Thymus (tissue), 11 donors: ENCODE results near the gene USP46. TPM values are rescaled to one million over a fixed set of nuclear protein-coding genes. Genes with fewer than 3 reads are reported as not detected.

ENCODE experiments used
- DNase-seq, 9 donors: peaks; one replicate each; pipeline ENCODE4 v3.0.0-alpha.2; 2013; ENCODE audit warnings: low spot score in 9 of 9, low read depth in 6 of 9, missing footprints in 1 of 9
- H3K27ac ChIP-seq, 2 donors: one replicate each; pipeline ENCODE4 v1.5.1; 2013; ENCODE audit warnings: control low read depth in 1 of 2, low read depth in 1 of 2, low read length in 1 of 2, mild to moderate bottlenecking in 1 of 2, moderate library complexity in 1 of 2
- H3K27me3 ChIP-seq, 2 donors: one replicate each; pipeline ENCODE4 v1.5.1; 2013; ENCODE audit warnings: low read length in 1 of 2; ENCODE audit not compliant: control insufficient read depth in 2 of 2, insufficient read depth in 1 of 2
- H3K36me3 ChIP-seq, 2 donors: one replicate each; pipeline ENCODE4 v1.5.1; 2013; ENCODE audit warnings: low read length in 1 of 2, mild to moderate bottlenecking in 1 of 2, moderate library complexity in 1 of 2; ENCODE audit not compliant: control insufficient read depth in 2 of 2, insufficient read depth in 2 of 2
- H3K4me1 ChIP-seq, 2 donors: one replicate each; pipeline ENCODE4 v1.5.1; 2013; ENCODE audit warnings: low read length in 2 of 2; ENCODE audit not compliant: control insufficient read depth in 2 of 2, insufficient read depth in 2 of 2
- H3K4me3 ChIP-seq, 2 donors: one replicate each; pipeline ENCODE4 v1.5.1; 2013; ENCODE audit warnings: low read length in 2 of 2, control low read depth in 1 of 2, mild to moderate bottlenecking in 1 of 2
- H3K9me3 ChIP-seq, 2 donors: one replicate each; pipeline ENCODE4 v1.5.1; 2013; ENCODE audit warnings: low read length in 1 of 2, mild to moderate bottlenecking in 1 of 2; ENCODE audit not compliant: control insufficient read depth in 2 of 2, insufficient read depth in 1 of 2
- WGBS: extraction: QIAGEN DNeasy Blood & Tissue Kit; methylation state at CpG from one replicate; pipeline ENCODE4 v1.1.7; 2013; 5-methylcytosine and 5-hydroxymethylcytosine counted together
- polyA plus RNA-seq: library from polyadenylated mRNA; stranded (reverse); fragments of 200-250 nt; gene quantifications from one replicate; pipeline ENCODE4 v1.2.3, GENCODE V29; 2013
- total RNA-seq: library from RNA; stranded (reverse); fragments of 120-200 nt; gene quantifications from one replicate; pipeline ENCODE4 v1.2.4, GENCODE V29; 2013
- donor health status: healthy.

USP46 gene
- total and polyA plus RNA-seq, 2 donors: 5.2 to 6.3 TPM

DNA sequence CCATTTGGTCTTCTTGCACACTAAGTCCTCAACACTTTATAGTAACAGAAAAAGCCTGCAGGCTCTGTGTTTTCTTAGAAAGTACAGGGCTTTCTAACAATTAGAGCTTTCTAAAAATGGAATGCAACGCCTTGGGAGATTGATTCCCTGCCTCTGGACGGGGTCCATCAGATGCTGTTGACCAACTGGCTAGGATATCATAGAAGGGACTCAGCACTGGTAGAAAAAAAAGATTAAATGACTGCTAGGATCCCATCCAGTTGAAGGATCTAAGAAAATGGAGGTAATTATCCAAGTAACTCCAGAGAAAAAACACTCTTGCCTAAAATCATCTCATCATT is 39.5 kb downstream of the USP46 start:
- Histone ChIP-seq H3K9me3 (no peaks in the 10 kb centered on the region), H3K27me3 (no peaks in the 10 kb centered on the region), H3K4me1 (no peaks in the 10 kb centered on the region), H3K4me3 (no peak overlapping the region), H3K27ac (no peak overlapping the region), H3K36me3 (no peaks in the 10 kb centered on the region)
- DNase-seq: no peak
- whole genome bisulfite sequencing: 92% methylated on average over 2 of the region's 2 CpGs

DNA sequence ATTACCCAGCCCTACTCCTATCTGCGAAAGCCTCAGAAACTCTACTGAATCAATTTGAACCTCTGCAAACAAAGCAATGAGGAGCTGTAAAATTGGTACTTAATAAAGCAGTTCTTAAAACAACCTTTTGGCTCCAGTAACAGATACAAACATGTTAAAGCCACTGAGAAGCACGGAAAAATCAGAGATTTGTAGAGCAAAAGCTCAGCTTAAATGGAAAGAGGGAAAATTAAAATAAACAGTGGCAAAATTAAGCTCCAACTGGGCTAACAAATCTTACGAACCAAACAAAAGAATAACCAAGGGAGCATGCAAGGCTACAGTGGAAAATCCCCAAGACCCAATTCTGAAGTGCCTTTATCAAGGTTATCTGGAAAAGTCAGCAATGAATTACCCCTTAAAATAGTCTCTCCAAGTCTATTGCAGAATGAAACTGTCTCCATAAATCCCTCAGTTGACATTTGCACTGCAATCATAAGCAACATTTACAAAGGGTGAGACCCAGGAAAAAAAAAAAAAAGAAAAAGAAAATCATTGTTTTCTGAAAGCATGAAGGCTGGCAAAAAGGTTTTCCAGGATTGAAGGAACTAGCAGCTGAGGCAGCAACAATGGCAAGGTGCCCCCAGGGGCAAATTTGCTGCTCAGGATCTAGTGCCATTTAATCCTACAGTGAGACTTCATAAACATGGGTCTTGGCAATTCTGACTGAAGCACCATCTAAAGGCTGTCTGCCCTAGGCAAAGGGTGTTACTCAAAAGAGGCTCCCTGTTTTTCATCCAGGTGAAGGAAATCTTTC is 40.1 kb downstream of the USP46 start:
- no peak for DNase-seq
- WGBS: 96% methylated on average over 3 of the region's 3 CpGs

DNA sequence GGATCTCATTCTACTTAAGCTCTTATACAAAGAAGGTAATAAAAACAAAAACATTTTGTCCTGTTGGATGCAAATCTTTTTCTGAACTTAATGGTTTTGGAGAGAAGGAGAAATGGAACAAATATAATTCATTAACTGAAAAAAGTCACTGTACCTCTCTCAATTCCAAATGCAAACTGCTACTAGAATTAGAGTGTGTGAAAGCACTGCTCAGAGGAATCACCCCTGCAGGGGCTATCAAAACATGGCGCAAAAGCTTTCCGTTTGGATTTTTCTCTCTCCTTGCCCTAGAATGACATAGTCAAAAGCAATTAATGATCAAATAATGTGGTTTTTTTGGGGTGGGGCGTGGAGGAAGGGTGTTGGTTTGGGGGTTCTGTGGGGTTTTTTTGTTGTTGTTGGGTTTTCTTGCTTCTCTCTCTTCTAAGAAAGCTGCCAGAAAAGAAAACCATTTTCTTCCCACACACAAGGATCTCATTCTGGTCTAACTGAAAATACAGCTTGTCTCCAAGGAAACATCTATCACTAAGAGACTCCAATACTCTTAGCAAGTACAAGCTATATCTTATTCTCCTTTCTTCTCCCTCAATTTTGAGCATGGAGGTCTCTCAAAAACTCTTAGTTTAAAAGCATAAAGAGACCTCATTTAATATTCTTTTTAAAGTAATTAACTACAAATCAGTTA is 41.6 kb downstream of the USP46 start:
- H3K36me3 ChIP-seq: no peaks in the 10 kb centered on the region
- H3K4me1 ChIP-seq: no peaks in the 10 kb centered on the region
- no peak for DNase-seq
- H3K4me3 ChIP-seq: no peak overlapping the region
- no peaks in the 10 kb centered on the region for H3K27me3 ChIP-seq
- no peaks in the 10 kb centered on the region for H3K9me3 ChIP-seq
- WGBS: 52% methylated on average over 3 of the region's 3 CpGs
- H3K27ac ChIP-seq: no peak overlapping the region

More for the DNA sequence above, 40.1 kb downstream of the USP46 start:
- Histone ChIP-seq H3K36me3 (no peaks in the 10 kb centered on the region), H3K4me1 (no peaks in the 10 kb centered on the region), H3K4me3 (no peak overlapping the region), H3K9me3 (no peaks in the 10 kb centered on the region), H3K27me3 (no peaks in the 10 kb centered on the region), H3K27ac (no peak overlapping the region)

DNA sequence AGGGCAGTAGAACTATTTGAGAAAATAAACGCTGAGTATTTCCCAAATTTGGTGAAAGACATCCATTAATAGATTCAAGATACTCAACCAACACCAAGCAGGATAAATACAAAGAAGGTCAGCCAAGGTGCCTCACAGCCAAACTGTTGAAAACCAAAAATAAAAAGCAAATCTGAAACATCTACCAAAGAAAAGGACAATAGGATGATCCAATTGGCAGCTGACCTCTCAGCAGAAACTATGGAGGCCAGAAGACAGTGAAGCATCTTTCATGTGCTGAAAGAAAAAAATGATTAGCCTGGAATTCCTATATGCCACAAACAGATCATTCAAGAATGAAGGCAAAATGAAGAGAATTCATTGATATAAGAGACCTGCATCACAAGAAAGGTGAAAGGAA is 44.9 kb downstream of the USP46 start:
- Histone ChIP-seq H3K4me1 (no peaks in the 10 kb centered on the region), H3K4me3 (no peak overlapping the region), H3K9me3 (no peaks in the 10 kb centered on the region), H3K27me3 (no peaks in the 10 kb centered on the region), H3K36me3 (no peaks in the 10 kb centered on the region), H3K27ac (no peak overlapping the region)
- WGBS: 98% methylated on average over 1 of the region's 1 CpG
- DNase-seq: no peak

- H3K4me1 ChIP-seq: no peaks in the 10 kb centered on the region
- H3K36me3 ChIP-seq: no peaks in the 10 kb centered on the region
- H3K9me3 ChIP-seq: no peaks in the 10 kb centered on the region
- H3K27ac ChIP-seq: no peak overlapping the region
- DNase-seq: no peak
- 93% methylated on average over 1 of the region's 1 CpG for WGBS
- no peak overlapping the region for H3K4me3 ChIP-seq
- H3K27me3 ChIP-seq: no peaks in the 10 kb centered on the region
Observed at GRCh38 chr4:52612341-52612740, 46.8 kb downstream of the USP46 start.

DNA sequence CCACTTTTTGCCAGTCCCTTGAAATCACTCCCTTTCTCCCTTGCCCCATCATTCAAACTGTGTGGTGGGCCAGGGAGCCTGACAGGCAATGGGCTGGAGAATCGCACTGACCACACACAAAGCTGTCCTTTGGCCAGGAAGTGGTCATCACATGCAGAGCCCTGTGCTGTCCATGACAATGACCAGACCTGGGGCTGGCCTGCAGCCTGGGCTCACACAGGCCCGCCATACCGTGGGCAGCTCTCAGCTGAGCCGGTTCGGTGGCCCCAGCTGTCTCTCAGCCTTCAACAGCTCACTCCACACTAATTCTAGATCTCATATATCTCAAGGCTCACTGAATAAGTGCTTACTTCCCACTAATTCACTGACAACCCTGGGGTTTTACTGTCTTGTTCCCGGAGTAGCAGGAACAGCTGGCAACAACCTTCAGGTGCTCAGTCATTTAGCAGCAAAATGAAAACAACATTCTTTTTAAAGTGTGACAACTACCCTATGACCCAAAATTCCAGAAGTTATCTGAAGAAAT is 48.0 kb downstream of the USP46 start:
- Histone ChIP-seq H3K27me3 (no peaks in the 10 kb centered on the region), H3K4me1 (no peaks in the 10 kb centered on the region), H3K36me3 (peaks cover 0 to 2% of the 10 kb centered on the region in 2 donors), H3K9me3 (no peaks in the 10 kb centered on the region), H3K27ac (no peak overlapping the region), H3K4me3 (no peak overlapping the region)
- WGBS: 97% methylated on average over 6 of the region's 6 CpGs
- DNase-seq: no peak

DNA sequence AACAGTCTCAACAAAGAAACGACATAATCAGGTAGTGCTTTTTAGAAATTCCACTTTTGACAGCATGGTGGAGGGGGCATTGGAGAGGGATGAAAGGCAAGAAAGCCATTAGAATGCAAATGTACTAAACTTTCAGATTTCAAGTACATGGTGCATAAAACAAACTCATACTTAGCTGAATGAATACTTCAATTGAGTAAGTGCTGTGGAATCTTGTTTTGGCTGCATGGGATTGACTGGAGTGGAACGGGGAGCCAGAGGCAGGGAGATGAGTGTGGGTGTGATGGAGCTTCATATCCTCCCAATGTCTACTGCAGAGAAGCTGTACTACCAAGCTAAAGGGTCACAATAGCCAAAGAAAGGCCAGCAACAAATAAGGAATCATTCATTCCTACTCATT is 52.4 kb downstream of the USP46 start:
- no peak for DNase-seq
- WGBS: 91% methylated on average over 2 of the region's 2 CpGs
- Histone ChIP-seq H3K27ac (no peak overlapping the region), H3K36me3 (peaks cover 0 to 2% of the 10 kb centered on the region in 2 donors), H3K27me3 (no peaks in the 10 kb centered on the region), H3K9me3 (no peaks in the 10 kb centered on the region), H3K4me3 (no peak overlapping the region), H3K4me1 (no peaks in the 10 kb centered on the region)

DNA sequence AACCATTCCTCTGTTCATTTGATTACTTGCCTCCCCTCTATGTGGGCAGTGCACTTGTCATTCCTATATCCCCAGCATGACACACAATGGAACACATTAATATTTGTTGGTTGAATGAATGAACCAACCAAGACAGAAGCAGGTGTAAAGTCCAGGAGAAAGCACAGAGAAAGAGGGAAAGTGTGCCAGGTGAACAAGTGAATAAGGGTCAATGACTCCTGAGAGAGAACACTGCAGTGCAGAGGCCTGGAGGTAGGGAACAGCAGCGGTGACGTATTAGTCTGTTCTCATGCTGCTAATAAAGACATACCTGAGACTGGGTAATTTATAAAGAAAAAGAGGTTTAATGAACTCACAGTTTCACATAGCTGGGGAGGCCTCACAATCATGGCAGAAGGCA is 53.1 kb downstream of the USP46 start:
- no peaks in the 10 kb centered on the region for H3K27me3 ChIP-seq
- DNase-seq: no peak
- WGBS: 97% methylated on average over 2 of the region's 2 CpGs
- H3K36me3 ChIP-seq: peaks cover 0 to 2% of the 10 kb centered on the region in 2 donors
- no peaks in the 10 kb centered on the region for H3K4me1 ChIP-seq
- H3K9me3 ChIP-seq: no peaks in the 10 kb centered on the region
- no peak overlapping the region for H3K4me3 ChIP-seq
- H3K27ac ChIP-seq: no peak overlapping the region

GRCh38 chr4:52604215-52604614 is 54.9 kb downstream of the USP46 start:
- Histone ChIP-seq H3K36me3 (peaks cover 0 to 2% of the 10 kb centered on the region in 2 donors), H3K4me3 (no peak overlapping the region), H3K27me3 (no peaks in the 10 kb centered on the region), H3K27ac (no peak overlapping the region), H3K9me3 (no peaks in the 10 kb centered on the region), H3K4me1 (no peaks in the 10 kb centered on the region)
- DNase-seq: no peak
- WGBS: 95% methylated on average over 3 of the region's 3 CpGs
